Activated B cell treated with CpG ODN at 0.5 μM for 24 hours (primary cell): ENCODE measurements around the gene RPL12. TPM values are rescaled to one million over a fixed set of nuclear protein-coding genes. Genes with fewer than 3 reads are reported as not detected.

Experiments used
- ATAC-seq: fragments of 200-7000 bp; cut with Tn5 transposase; one replicate; pipeline ENCODE4 v1.10.0; 2021; ENCODE audit warnings: low read depth, mild to moderate bottlenecking, moderate library complexity
- CTCF ChIA-PET: fragments of 350-600 bp; sonication (Branson Sonifier 250); formaldehyde crosslinking; loops from one replicate; lab custom pipeline; 2021; ENCODE audit warnings: antibody characterized with exemption; lab: Charles Lee
- POLR2A ChIA-PET: fragments of 350-600 bp; sonication (Branson Sonifier 250); formaldehyde crosslinking; loops from one replicate; lab custom pipeline; 2021; ENCODE audit warnings: antibody characterized with exemption; lab: Charles Lee
- DNase-seq: peaks from one replicate; pipeline ENCODE4 v3.0.0; 2022
- H3K27ac Mint-ChIP-seq: one replicate; pipeline ENCODE4 v1.8.0; 2020; ENCODE audit warnings: mixed read lengths
- H3K27me3 Mint-ChIP-seq: one replicate; pipeline ENCODE4 v1.8.0; 2021; ENCODE audit warnings: mixed read lengths
- H3K36me3 Mint-ChIP-seq: one replicate; pipeline ENCODE4 v1.8.0; 2021; ENCODE audit warnings: low read depth, mixed read lengths
- H3K4me1 Mint-ChIP-seq: one replicate; pipeline ENCODE4 v1.8.0; 2021; ENCODE audit warnings: mixed read lengths
- H3K4me3 Mint-ChIP-seq: one replicate; pipeline ENCODE4 v1.8.0; 2020; ENCODE audit warnings: mild to moderate bottlenecking, mixed read lengths
- H3K9me3 Mint-ChIP-seq: one replicate; pipeline ENCODE4 v1.8.0; 2020; ENCODE audit warnings: mixed read lengths
- intact Hi-C: fragments of 100-400 bp; cut with micrococcal nuclease; formaldehyde crosslinking; loops from one replicate; pipeline ENCODE4 v1.15.1; 2024
- total RNA-seq: library from RNA; stranded (reverse); gene quantifications from 2 replicates; pipeline ENCODE4 v1.2.3, GENCODE V29; 2022
- TF ChIP-seq, protein P1 (sequence below): fragments of 200-600 bp; IDR thresholded peaks from one replicate; pipeline ENCODE4 v1.8.0; 2022; ENCODE audit warnings: antibody characterized with exemption, mild to moderate bottlenecking

Gene RPL12
- total RNA-seq, 1 donor from 2014 or later = 2,307 TPM

DNA sequence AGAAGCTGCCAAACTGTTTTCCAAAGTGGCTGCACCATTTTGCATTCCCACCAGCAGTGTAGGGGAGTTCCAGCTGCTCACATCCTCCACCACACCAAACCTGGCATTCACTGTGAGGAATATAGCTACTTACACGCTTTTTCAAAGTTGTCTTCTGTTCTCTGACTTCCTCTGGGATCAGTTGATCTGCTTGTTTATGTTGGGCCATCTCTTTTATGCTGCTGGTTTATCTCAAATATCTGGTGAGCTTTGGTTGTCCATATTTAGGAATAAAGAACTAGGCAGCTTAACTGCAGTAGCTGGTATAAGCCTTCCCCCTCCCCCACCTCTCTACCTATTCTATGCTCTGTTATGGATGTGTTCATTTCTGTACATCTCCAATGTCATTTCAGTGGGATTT lies 35.5 kb downstream of the RPL12 start:
- no peak for DNase-seq

DNA sequence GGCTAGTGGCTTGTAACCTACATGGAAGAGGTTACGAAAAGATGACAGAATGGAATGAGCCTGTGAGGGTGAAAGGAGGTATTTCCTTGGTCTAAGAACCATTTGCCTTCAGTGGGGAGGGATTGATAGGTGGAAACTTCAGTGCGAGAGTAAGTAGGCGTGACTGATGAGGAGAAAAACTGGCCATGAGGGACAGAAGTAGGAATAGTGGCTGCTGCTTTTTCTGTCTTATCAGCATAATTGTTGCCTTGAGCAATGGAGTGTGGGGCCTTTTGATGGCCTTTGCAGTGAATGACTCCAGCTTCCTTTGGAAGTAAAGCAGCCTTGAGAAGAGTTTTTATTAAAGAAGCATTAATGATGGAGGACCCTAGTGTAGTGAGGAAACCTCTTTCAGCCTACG lies 36.1 kb downstream of the RPL12 start:
- intact Hi-C loops = no loop called here
- H3K27ac Mint-ChIP-seq = no peak overlapping the region
- H3K9me3 Mint-ChIP-seq = no peaks in the 10 kb centered on the region
- DNase-seq (no peak), ATAC-seq (no peak)
- no peak overlapping the region for H3K4me3 Mint-ChIP-seq
- peaks cover 13% of the 10 kb centered on the region for H3K4me1 Mint-ChIP-seq
- ChIA-PET CTCF (no interaction called here), POLR2A (interaction anchor here (1.1 kb wide), 1 partner anchor 9 kb away, joined by 4 read pairs; the partner anchor contains the start of gene ZNF79)
- no peaks in the 10 kb centered on the region for H3K36me3 Mint-ChIP-seq
- no peaks in the 10 kb centered on the region for H3K27me3 Mint-ChIP-seq
- TF ChIP-seq, protein P1, sequence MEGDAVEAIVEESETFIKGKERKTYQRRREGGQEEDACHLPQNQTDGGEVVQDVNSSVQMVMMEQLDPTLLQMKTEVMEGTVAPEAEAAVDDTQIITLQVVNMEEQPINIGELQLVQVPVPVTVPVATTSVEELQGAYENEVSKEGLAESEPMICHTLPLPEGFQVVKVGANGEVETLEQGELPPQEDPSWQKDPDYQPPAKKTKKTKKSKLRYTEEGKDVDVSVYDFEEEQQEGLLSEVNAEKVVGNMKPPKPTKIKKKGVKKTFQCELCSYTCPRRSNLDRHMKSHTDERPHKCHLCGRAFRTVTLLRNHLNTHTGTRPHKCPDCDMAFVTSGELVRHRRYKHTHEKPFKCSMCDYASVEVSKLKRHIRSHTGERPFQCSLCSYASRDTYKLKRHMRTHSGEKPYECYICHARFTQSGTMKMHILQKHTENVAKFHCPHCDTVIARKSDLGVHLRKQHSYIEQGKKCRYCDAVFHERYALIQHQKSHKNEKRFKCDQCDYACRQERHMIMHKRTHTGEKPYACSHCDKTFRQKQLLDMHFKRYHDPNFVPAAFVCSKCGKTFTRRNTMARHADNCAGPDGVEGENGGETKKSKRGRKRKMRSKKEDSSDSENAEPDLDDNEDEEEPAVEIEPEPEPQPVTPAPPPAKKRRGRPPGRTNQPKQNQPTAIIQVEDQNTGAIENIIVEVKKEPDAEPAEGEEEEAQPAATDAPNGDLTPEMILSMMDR = no peak

More for the DNA sequence above, 35.5 kb downstream of the RPL12 start:
- H3K27me3 Mint-ChIP-seq = no peaks in the 10 kb centered on the region
- no peak for ATAC-seq
- peaks cover 13% of the 10 kb centered on the region for H3K4me1 Mint-ChIP-seq
- no peak overlapping the region for H3K27ac Mint-ChIP-seq
- ChIA-PET POLR2A (interaction anchor here (1.1 kb wide), 1 partner anchor 9 kb away, joined by 4 read pairs; the partner anchor contains the start of gene ZNF79), CTCF (no interaction called here)
- no peak overlapping the region for H3K4me3 Mint-ChIP-seq
- no peaks in the 10 kb centered on the region for H3K36me3 Mint-ChIP-seq
- TF ChIP-seq, protein P1 = no peak
- intact Hi-C loops = no loop called here
- no peaks in the 10 kb centered on the region for H3K9me3 Mint-ChIP-seq

DNA sequence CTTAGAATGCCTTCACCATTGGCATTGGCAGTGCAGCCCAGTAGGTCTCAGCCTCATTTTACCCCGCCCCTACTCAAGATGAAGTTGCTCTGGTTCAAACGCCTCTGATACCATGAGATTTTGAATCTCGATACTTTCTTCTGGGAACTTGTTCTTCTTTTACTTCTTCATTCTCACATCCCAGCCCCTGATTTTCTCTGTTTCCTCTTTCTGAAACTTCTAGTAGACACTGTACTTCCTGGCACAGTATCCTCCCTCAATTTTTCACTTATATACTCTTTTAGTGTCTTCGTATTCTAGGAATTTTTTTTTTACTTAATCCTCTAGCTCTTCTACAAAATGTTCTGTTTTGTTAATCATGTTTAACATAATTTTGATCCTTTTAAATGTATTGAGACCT lies 40.1 kb downstream of the RPL12 start:
- Mint-ChIP-seq H3K36me3 (peaks cover under 1% of the 10 kb centered on the region), H3K27me3 (no peaks in the 10 kb centered on the region), H3K4me3 (no peak overlapping the region), H3K4me1 (peaks cover 8% of the 10 kb centered on the region), H3K27ac (peak overlapping the region; percentile 16), H3K9me3 (no peaks in the 10 kb centered on the region)
- DNase-seq = no peak
- no peak for ATAC-seq
- ChIA-PET POLR2A (no interaction called here), CTCF (no interaction called here)
- TF ChIP-seq, protein P1 = no peak
- intact Hi-C loops = no loop called here

DNA sequence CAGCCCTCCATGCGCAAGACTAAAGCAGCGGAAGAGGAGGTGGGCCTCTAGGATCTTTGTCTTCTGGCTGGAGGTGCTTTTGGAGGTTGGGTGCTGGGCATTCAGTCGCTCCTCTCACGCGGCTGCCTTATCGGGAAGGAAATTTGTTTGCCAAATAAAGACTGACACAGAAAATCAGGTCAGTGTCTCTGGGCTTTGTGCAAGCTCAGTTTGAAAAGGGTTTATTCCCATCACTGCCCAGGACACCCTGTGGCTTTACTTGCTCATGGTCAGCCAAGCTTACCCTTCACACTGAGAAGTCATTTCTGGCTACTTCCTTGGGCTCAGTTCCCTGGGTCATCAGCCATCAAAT lies 43.7 kb downstream of the RPL12 start:
- CTCF ChIA-PET = no interaction called here
- no peak for ATAC-seq
- H3K4me3 Mint-ChIP-seq = no peak overlapping the region
- H3K36me3 Mint-ChIP-seq = peaks cover 3% of the 10 kb centered on the region
- TF ChIP-seq, protein P1 = no peak
- no peaks in the 10 kb centered on the region for H3K9me3 Mint-ChIP-seq
- no peak overlapping the region for H3K27ac Mint-ChIP-seq
- intact Hi-C loops = no loop called here
- no peaks in the 10 kb centered on the region for H3K27me3 Mint-ChIP-seq
- POLR2A ChIA-PET = interaction anchor here (1.0 kb wide), 1 partner anchor 11 kb away, joined by 4 read pairs; the partner anchor contains the start of gene SLC2A8
- H3K4me1 Mint-ChIP-seq = peaks cover 8% of the 10 kb centered on the region
- DNase-seq = no peak

DNA sequence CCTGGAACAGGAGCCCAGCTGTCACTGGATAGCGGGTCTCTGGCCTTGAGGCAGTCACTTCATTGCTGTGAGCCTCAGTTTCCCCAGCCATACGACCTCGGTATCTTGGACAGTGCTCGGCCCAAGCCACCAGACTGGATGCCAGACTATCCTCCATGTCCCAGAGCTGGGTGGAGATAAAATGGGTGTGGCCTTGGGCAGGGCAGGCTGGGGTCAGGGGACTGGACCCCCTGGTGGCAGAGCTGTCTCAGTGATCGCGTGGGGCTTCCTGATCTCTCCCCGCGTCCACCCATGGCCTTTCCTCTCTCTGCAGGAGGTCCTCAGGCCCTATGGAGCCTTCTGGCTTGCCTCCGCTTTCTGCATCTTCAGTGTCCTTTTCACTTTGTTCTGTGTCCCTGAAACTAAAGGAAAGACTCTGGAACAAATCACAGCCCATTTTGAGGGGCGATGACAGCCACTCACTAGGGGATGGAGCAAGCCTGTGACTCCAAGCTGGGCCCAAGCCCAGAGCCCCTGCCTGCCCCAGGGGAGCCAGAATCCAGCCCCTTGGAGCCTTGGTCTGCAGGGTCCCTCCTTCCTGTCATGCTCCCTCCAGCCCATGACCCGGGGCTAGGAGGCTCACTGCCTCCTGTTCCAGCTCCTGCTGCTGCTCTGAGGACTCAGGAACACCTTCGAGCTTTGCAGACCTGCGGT lies 44.3 kb downstream of the RPL12 start:
- intact Hi-C loops = no loop called here
- no peaks in the 10 kb centered on the region for H3K9me3 Mint-ChIP-seq
- DNase-seq (no peak), ATAC-seq (no peak)
- peaks cover 8% of the 10 kb centered on the region for H3K4me1 Mint-ChIP-seq
- POLR2A ChIA-PET = interaction anchor here (1.0 kb wide), 1 partner anchor 10 kb away, joined by 4 read pairs; the partner anchor contains the start of gene SLC2A8
- no peak overlapping the region for H3K27ac Mint-ChIP-seq
- H3K4me3 Mint-ChIP-seq = no peak overlapping the region
- TF ChIP-seq, protein P1 = no peak
- H3K27me3 Mint-ChIP-seq = no peaks in the 10 kb centered on the region
- peaks cover 3% of the 10 kb centered on the region for H3K36me3 Mint-ChIP-seq
- CTCF ChIA-PET = no interaction called here
